ENCODE results near the gene KCNJ15.

DNA sequence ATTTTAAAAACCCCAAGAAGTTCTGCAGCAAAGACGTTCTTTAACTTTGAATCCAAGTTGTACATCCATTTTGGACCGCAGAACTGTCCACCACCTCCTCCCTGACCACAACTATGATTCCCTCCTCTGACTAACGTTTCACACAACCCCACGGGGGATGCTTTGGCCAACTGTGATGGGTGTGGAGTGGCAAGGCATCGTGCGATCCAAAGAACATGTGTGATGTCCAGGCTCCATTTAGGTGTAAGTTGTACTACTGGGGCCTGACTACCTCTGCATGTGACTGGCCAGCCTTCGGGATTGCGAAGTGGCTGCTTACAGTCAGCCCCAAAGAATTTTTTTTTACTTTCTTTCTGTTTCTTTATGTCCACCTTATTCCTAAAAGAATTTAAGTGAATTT lies 6.7 kb downstream of the KCNJ15 start:
- no peak for TF ChIP-seq POLR2A (IDR thresholded peaks at IDR 0.05; ENCODE audit: low read depth, low read length)
- TF ChIP-seq, protein P1, sequence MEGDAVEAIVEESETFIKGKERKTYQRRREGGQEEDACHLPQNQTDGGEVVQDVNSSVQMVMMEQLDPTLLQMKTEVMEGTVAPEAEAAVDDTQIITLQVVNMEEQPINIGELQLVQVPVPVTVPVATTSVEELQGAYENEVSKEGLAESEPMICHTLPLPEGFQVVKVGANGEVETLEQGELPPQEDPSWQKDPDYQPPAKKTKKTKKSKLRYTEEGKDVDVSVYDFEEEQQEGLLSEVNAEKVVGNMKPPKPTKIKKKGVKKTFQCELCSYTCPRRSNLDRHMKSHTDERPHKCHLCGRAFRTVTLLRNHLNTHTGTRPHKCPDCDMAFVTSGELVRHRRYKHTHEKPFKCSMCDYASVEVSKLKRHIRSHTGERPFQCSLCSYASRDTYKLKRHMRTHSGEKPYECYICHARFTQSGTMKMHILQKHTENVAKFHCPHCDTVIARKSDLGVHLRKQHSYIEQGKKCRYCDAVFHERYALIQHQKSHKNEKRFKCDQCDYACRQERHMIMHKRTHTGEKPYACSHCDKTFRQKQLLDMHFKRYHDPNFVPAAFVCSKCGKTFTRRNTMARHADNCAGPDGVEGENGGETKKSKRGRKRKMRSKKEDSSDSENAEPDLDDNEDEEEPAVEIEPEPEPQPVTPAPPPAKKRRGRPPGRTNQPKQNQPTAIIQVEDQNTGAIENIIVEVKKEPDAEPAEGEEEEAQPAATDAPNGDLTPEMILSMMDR (conservative IDR thresholded peaks at IDR 0.05; ENCODE audit: low read depth, low read length) = no peak
- no peak for TF ChIP-seq RFX5 (IDR thresholded peaks at IDR 0.05; ENCODE audit: low read depth, low read length)
- TF ChIP-seq FOS (IDR thresholded peaks at IDR 0.05; ENCODE audit: low read depth, low read length) = peak; percentile 42; the same call in 1 of the 2 replicates
- TF ChIP-seq BHLHE40 (IDR thresholded peaks at IDR 0.05; ENCODE audit: low read depth, low read length) = peak; percentile 67
- TF ChIP-seq CEBPB (IDR thresholded peaks at IDR 0.05; ENCODE audit: low read depth, low read length) = peak; percentile 75
- TF ChIP-seq RAD21 (IDR thresholded peaks at IDR 0.05; ENCODE audit: low read length) = no peak
- TF ChIP-seq, protein P2, sequence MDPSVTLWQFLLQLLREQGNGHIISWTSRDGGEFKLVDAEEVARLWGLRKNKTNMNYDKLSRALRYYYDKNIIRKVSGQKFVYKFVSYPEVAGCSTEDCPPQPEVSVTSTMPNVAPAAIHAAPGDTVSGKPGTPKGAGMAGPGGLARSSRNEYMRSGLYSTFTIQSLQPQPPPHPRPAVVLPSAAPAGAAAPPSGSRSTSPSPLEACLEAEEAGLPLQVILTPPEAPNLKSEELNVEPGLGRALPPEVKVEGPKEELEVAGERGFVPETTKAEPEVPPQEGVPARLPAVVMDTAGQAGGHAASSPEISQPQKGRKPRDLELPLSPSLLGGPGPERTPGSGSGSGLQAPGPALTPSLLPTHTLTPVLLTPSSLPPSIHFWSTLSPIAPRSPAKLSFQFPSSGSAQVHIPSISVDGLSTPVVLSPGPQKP (IDR thresholded peaks at IDR 0.05; ENCODE audit: borderline replicate concordance, low read depth, low read length) = no peak
- TF ChIP-seq MXI1 (IDR thresholded peaks at IDR 0.05; ENCODE audit: borderline replicate concordance, low read depth, low read length) = no peak
- no peak for TF ChIP-seq RCOR1 (IDR thresholded peaks at IDR 0.05; ENCODE audit: insufficient replicate concordance, low read length)
- no peak for TF ChIP-seq CHD1 (IDR thresholded peaks at IDR 0.05; ENCODE audit: low read depth, low read length)
- no peak for TF ChIP-seq SMC3 (IDR thresholded peaks at IDR 0.05; ENCODE audit: low read depth, low read length)
- TF ChIP-seq MAFK (IDR thresholded peaks at IDR 0.05; ENCODE audit: low read depth, low read length) = no peak
- TF ChIP-seq, protein P3, sequence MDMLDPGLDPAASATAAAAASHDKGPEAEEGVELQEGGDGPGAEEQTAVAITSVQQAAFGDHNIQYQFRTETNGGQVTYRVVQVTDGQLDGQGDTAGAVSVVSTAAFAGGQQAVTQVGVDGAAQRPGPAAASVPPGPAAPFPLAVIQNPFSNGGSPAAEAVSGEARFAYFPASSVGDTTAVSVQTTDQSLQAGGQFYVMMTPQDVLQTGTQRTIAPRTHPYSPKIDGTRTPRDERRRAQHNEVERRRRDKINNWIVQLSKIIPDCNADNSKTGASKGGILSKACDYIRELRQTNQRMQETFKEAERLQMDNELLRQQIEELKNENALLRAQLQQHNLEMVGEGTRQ (IDR thresholded peaks at IDR 0.05; ENCODE audit: low read depth, low read length) = peak; percentile 51; the same call in 1 of the 2 replicates

All from IMR-90 (cell line).